ENCODE results near the gene CDH24. TPM values are rescaled to one million over a fixed set of nuclear protein-coding genes. Genes with fewer than 3 reads are reported as not detected.

The CDH24 gene
- total and polyA plus RNA-seq, 2 of the 4 experiments (the other 2 are of a cell fraction): 3.9 to 24.4 TPM

DNA sequence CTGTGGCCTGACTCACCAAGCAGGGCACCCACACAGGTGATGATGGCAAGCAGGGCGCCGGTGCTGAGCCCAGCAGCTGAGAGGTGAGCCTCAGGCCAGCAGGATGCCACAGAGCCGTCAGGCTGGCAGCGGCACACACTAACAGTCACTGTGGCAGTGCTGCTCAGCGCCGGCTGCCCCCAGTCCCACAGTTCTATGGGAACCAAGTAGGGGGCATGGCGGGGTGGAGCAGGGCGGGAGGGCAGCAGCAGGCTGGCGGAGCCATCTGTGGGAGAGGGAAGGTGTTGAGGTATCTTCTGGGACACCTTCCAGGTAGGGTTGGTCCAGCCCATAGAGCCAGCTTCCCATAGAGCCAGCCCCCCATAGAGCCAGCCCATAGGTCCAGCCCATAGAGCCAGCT lies 8.3 kb downstream of the CDH24 start:
- Histone ChIP-seq H4K91ac (ENCODE audit: insufficient read depth, low read depth, low read length) (no peak overlapping the region), H2AK5ac (ENCODE audit: low read depth, low read length) (no peak overlapping the region), H2BK15ac (ENCODE audit: low read depth, low read length) (no peak overlapping the region), H3K14ac (replicated peaks; ENCODE audit: low read depth, low read length) (no peak overlapping the region), H3K4me3 (ENCODE audit: insufficient read depth, low read depth, low read length) (no peak overlapping the region), H3K4ac (ENCODE audit: low read depth, low read length) (no peak overlapping the region), H3K18ac (ENCODE audit: low read depth, low read length) (no peak overlapping the region), H2BK20ac (ENCODE audit: low read depth, low read length) (no peak overlapping the region), H3K9me3 (ENCODE audit: control insufficient read depth, insufficient read depth, low read length) (no peaks in the 10 kb centered on the region), H3K36me3 (ENCODE audit: control insufficient read depth, insufficient read depth, low read length) (peaks cover 2% of the 10 kb centered on the region; the same call in 1 of the 2 replicates), H4K20me1 (ENCODE audit: insufficient read depth, low read length) (no peaks in the 10 kb centered on the region; the same call in 1 of the 2 replicates), H3K9me1 (ENCODE audit: insufficient read depth, low read length) (peaks cover 8% of the 10 kb centered on the region; the same call in 1 of the 2 replicates), H2BK5ac (ENCODE audit: low read depth, low read length, poor library complexity, severe bottlenecking) (no peak overlapping the region), H2AFZ (replicated peaks; ENCODE audit: low read length, poor library complexity) (no peak overlapping the region), H2AK9ac (replicated peaks; ENCODE audit: low read depth, low read length, poor library complexity) (no peak overlapping the region), H4K5ac (ENCODE audit: low read depth, low read length) (no peak overlapping the region), H3K9ac (ENCODE audit: low read depth, low read length) (no peak overlapping the region), H3K4me2 (ENCODE audit: low read depth, low read length) (no peak overlapping the region), H4K8ac (ENCODE audit: low read depth in 2 of 2, low read length in 2 of 2) (no peak overlapping the region), H3K79me1 (ENCODE audit: low read depth in 1 of 2, low read length in 2 of 2) (no peaks in the 10 kb centered on the region), H3K56ac (ENCODE audit: extremely low read depth, insufficient read depth, low read length) (no peak overlapping the region), H3K27ac (ENCODE audit: insufficient read depth, low read length) (no peak overlapping the region), H2BK120ac (ENCODE audit: low read depth, low read length) (no peak overlapping the region), H3K27me3 (ENCODE audit: control insufficient read depth, insufficient read depth, low read length) (no peaks in the 10 kb centered on the region), H3K4me1 (ENCODE audit: control insufficient read depth, insufficient read depth, low read length) (peaks cover 4% of the 10 kb centered on the region), H3K23ac (ENCODE audit: low read depth, low read length) (no peak overlapping the region)
- DNase-seq (no peak), ATAC-seq (ENCODE audit: low read depth) (no peak)
- no TSS peak for BruUV-seq (replicated peaks)
- ChIA-PET POLR2A (ENCODE audit: unreplicated experiment) (no interaction called here), CTCF (no interaction called here)
- TF ChIP-seq, protein P1, sequence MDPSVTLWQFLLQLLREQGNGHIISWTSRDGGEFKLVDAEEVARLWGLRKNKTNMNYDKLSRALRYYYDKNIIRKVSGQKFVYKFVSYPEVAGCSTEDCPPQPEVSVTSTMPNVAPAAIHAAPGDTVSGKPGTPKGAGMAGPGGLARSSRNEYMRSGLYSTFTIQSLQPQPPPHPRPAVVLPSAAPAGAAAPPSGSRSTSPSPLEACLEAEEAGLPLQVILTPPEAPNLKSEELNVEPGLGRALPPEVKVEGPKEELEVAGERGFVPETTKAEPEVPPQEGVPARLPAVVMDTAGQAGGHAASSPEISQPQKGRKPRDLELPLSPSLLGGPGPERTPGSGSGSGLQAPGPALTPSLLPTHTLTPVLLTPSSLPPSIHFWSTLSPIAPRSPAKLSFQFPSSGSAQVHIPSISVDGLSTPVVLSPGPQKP (IDR thresholded peaks at IDR 0.05; ENCODE audit: borderline replicate concordance, low read depth, low read length): no peak
- TF ChIP-seq CEBPB (IDR thresholded peaks at IDR 0.05; ENCODE audit: low read depth, low read length) (no peak), CHD1 (IDR thresholded peaks at IDR 0.05; ENCODE audit: low read depth, low read length) (no peak), NFE2L2 (IDR thresholded peaks at IDR 0.05; ENCODE audit: low read depth, low read length) (no peak)
- dilution Hi-C loops (cut with HindIII; ENCODE audit: low sequenced_read_pairs, unreplicated experiment) (no loop called here), in situ Hi-C loops (cut with MboI; ENCODE audit: low sequenced_read_pairs) (no loop called here), intact Hi-C loops (cut with micrococcal nuclease) (no loop called here)
- 100% methylated on average over 3 of the region's 9 CpGs; no CpG with 5 or more reads in 1 of the 2 experiments for WGBS, 2 experiments (ENCODE audit: extremely low coverage in 2 of 2, insufficient read length in 1 of 2)

Data from IMR-90 (cell line).